Esophagus muscularis mucosa (tissue), 3 donors: ENCODE results near the gene PLPP2.
"Not testable (repeated sequence)": the region's sequence is repeated elsewhere in the genome, so short reads cannot be mapped to it uniquely, and the experiment has no call there.

Experiments used
- CTCF ChIP-seq, 3 experiments: fragments of 200-600 bp in 2 of 3; fragments of 450-650 bp in 1 of 3; sonication (generic) in 2 of 3; IDR thresholded peaks; one replicate each; pipeline ENCODE4 v1.5.1; 2017 to 2019; ENCODE audit warnings: antibody characterized with exemption in 3 of 3, mild to moderate bottlenecking in 2 of 3, moderate library complexity in 1 of 3
- POLR2A ChIP-seq: fragments of 450-650 bp; IDR thresholded peaks from one replicate; pipeline ENCODE4 v1.6.1; 2017; ENCODE audit warnings: antibody characterized with exemption, moderate library complexity, mild to moderate bottlenecking, low read depth
- POLR2AphosphoS5 ChIP-seq, 2 donors: sonication (generic); formaldehyde crosslinking; IDR thresholded peaks; one replicate each; pipeline ENCODE4 v1.6.1; 2017; ENCODE audit warnings: antibody characterized with exemption in 2 of 2

- TF ChIP-seq POLR2A; CTCF (IDR thresholded peaks at IDR 0.05); POLR2AphosphoS5 (IDR thresholded peaks at IDR 0.05): not testable (repeated sequence)
Observed at GRCh38 chr19:252421-253186, 38.6 kb downstream of the PLPP2 start.
